ENCODE data around the gene WFDC9.
"Not testable (repeated sequence)": the region's sequence is repeated elsewhere in the genome, so short reads cannot be mapped to it uniquely, and the experiment has no call there.

The WFDC9 gene

GRCh38 chr20:45589725-45590124 is 41.4 kb downstream of the WFDC9 start:
- FAIRE-seq = no peak

DNA sequence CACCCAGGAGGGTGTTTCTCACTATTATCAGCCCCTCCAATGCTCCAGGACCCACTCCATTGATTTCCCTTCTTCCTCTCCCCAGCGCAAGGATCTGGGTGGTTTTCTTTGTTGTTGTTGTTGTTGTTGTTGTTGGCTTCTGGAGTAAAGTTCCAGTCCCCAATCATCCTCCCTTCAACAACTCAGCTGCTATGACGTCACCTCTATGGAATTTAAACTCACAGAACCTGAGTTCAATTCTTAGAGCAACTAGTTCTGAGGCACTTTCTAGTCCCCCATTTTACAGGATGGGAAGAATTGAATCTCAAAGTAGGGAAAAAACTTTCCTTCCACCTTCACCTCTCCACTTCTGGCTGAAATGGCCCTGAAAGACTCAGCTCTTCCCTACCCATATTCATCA is 42.3 kb downstream of the WFDC9 start:
- FAIRE-seq = no peak

DNA sequence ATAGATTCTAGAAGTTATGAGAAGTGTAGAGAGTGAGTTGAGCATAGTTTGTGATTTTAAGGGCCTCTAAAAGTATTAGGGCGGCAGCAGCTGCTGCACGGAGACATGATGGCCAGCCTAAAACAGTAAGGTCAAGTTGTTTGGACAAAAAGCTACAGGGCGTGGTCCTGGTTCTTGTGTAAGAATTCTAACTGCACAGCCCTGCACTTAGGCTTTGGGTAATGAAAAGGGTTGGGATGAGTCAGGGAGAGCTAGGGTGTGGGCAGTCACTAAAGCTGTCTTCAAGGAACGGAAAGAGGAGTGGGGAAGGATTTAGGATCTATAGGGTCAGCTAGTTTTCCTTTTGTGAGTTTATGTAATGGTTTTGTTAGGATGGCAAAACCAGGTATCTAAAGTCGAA is 45.1 kb downstream of the WFDC9 start:
- FAIRE-seq = not testable (repeated sequence)

DNA sequence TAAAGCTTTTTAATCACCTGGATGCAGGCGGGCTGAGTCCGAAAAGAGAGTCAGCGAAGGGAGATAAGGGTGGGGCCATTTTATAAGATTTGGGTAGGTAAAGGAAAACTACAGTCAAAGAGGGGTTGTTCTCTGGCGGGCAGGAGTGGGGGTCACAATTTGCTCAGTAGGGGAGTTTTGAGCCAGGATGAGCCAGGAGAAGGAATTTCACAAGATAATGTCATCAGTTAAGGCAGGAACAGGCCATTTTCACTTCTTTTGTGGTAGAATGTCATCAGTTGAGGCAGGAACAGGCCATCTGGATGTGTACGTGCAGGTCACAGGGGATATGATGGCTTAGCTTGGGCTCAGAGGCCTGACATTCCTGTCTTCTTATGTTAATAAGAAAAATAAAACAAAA is 46.8 kb downstream of the WFDC9 start:
- FAIRE-seq = not testable (repeated sequence)

GRCh38 chr20:45583502-45583901 is 47.6 kb downstream of the WFDC9 start:
- FAIRE-seq = no peak

DNA sequence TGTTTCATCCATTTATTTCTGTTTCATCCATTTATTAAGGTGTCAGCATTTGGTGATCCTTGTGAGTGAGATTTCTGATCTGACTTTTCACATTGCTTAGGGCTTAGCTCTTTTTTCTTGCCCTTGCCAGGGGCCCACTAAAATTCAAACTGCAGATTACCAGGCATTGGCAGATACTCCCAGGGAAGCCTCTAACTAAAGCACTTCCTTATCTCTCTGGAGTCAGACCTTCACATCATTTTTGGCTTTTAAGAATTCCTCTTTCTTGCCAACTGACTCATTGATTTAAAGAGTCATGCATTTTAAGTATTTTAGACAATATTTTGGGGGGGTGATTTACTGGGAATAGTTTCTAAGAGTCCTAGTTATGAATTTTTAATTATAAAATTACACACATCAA is 49.4 kb downstream of the WFDC9 start:
- no peak for FAIRE-seq

- FAIRE-seq = no peak
Measured at GRCh38 chr20:45579184-45579583, 51.9 kb downstream of the WFDC9 start, which contains the start of gene WFDC8. TSS of gene WFDC8 (minus strand) at chr20:45579284. CDS start at chr20:45579247, 37 bp downstream.

DNA sequence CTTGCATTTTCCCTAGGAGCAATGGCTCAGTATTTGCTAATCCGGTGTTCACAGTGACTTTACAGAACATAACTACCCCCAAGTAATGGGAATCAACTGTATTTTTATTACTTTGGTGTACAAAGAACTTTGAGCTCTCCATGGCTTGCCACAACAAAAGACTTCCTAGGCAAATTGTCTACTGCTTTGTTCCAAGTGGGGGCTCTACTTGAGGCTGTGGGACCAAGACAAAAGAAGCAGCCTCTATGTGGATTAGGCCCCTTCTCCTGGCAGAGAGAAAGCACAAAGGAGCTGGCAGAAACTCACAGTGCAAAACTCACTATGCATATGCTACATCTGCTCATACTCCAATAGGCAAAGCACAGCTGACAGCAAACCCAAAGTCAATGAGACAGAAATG is 52.9 kb downstream of the WFDC9 start:
- no peak for FAIRE-seq

DNA sequence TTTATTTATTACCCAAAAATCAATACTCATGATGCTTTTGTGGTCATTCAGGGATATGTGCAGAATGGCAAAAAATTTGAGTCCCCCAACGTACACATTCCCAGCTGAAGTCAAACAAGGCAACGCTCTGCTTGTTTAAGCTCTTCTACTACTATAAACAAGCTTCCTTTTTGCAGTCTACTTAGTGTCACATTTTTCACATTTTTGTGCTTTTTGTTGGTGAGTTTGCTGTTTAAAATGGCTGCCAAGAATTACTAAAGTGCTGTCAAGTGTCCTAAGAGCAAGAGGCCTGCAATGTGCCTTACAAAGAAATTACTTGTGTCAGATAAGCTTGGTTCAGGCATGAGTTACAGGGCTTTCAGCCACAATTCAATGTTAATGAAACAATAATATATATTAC is 54.1 kb downstream of the WFDC9 start:
- FAIRE-seq = no peak

- no peak for FAIRE-seq
Measured at GRCh38 chr20:45575931-45576330, 55.2 kb downstream of the WFDC9 start.

GRCh38 chr20:45569650-45570049 is 61.4 kb downstream of the WFDC9 start:
- FAIRE-seq = not testable (repeated sequence)

DNA sequence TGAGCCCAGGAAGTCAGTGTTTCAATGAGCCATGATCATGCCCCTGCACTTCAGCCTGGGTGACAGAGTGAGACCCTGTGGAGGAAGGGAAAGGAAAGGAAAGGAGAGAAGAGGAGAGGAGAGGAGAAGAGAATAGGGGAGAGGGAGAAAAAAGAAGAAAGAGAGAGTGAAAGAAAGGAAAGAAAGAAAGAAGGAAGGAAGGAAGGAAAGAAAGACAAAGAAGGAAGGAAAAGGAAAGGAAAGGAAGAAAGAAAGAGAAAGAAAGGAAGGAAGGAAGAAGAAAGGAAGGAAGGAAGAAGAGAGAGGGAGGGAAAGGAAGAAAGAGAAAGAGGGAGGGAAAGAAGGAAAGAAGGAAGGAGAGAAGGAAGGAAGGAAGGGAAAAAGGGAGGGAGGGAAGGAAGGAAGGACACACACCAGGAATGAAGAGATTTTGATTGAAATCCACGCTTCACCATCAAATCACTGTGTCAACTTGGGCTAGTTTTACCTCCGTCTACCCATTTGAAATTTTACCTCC is 66.3 kb downstream of the WFDC9 start:
- FAIRE-seq = no peak

All from A204.1 (cell line).